Fibroblast of skin of left quadriceps (primary cell): ENCODE data around the gene MRC2.
A peak's percentile ranks its signal among the peaks of the same experiment; 100 is the strongest.
"Not testable (repeated sequence)": the region's sequence is repeated elsewhere in the genome, so short reads cannot be mapped to it uniquely, and the experiment has no call there.

Experiments
- DNase-seq, 2 experiments: peaks; one replicate each; pipeline ENCODE4 v3.0.0-alpha.2; 2013; ENCODE audit warnings: low read depth in 2 of 2

The MRC2 gene, protein sequence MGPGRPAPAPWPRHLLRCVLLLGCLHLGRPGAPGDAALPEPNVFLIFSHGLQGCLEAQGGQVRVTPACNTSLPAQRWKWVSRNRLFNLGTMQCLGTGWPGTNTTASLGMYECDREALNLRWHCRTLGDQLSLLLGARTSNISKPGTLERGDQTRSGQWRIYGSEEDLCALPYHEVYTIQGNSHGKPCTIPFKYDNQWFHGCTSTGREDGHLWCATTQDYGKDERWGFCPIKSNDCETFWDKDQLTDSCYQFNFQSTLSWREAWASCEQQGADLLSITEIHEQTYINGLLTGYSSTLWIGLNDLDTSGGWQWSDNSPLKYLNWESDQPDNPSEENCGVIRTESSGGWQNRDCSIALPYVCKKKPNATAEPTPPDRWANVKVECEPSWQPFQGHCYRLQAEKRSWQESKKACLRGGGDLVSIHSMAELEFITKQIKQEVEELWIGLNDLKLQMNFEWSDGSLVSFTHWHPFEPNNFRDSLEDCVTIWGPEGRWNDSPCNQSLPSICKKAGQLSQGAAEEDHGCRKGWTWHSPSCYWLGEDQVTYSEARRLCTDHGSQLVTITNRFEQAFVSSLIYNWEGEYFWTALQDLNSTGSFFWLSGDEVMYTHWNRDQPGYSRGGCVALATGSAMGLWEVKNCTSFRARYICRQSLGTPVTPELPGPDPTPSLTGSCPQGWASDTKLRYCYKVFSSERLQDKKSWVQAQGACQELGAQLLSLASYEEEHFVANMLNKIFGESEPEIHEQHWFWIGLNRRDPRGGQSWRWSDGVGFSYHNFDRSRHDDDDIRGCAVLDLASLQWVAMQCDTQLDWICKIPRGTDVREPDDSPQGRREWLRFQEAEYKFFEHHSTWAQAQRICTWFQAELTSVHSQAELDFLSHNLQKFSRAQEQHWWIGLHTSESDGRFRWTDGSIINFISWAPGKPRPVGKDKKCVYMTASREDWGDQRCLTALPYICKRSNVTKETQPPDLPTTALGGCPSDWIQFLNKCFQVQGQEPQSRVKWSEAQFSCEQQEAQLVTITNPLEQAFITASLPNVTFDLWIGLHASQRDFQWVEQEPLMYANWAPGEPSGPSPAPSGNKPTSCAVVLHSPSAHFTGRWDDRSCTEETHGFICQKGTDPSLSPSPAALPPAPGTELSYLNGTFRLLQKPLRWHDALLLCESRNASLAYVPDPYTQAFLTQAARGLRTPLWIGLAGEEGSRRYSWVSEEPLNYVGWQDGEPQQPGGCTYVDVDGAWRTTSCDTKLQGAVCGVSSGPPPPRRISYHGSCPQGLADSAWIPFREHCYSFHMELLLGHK (N-terminal part only)

DNA sequence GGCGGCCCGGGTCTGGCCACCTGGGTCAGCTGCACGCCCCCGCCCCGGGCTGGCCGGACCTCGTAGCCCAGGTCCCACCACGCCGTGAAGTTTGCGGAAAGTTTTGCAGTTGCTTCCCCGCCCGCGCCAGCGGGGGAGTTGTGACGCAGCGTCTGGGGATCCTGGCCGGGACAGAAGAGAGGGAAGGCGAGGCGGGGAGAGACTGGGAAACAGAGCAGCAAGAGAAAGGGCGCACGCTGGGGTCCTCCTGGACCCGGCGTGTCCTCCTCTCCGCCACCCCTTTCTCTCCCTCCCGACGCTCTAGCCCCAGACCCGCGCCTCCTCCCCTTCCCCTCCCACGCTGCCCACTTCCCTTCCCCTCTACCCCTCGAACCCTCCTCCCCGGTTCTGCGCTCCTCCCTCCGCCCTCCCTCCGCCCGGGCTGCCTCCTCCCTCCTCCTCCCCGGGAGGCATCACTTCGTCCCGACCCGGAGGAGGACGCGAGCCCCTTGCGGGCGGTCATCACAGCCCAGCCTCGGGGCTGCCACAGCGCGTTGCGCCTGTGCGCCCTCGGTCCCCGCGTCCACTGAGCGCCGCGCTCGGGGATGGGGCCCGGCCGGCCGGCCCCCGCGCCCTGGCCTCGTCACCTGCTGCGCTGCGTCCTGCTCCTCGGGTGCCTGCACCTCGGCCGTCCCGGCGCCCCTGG is at the start of gene MRC2:
MRC2 (plus strand) TSS at position 452 of the 685 bp plus-strand sequence; CDS start at position 585, 133 bp downstream.
- peak; percentile 52 to 56 for DNase-seq

DNA sequence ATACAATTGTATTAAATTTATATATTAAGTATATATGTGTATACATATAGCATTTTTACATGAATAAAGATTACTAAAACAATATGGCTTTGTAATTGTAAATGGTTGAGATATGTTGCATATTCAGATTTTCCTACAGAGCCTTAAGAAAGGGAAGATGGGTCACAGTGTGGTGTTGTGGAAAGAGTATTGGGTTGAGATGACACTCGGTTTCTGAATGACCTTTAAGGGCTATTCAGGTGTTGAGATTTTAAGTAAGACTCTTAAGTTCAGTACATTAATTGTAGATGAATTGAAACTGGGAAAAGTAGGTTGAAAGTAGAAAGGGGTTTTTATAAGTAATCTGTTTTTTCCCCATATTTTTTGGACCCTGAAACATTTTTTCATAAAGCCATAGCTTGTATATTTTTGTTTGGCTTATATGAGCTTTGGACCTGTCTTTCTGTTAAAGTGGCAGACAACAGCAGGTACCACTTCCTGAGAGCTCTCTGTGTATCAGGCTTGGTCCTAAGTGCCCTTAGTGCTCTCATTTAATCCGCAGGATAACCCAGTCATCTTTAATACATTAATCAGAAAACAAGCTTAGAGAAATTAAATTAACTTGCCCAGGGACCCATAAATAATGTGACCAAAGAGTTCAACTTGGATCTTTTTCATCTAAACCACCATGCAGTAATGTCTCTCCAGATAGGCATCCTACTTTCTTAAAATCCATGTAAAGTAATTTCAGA is 48.5 kb upstream of the MRC2 start:
- DNase-seq = no peak

DNA sequence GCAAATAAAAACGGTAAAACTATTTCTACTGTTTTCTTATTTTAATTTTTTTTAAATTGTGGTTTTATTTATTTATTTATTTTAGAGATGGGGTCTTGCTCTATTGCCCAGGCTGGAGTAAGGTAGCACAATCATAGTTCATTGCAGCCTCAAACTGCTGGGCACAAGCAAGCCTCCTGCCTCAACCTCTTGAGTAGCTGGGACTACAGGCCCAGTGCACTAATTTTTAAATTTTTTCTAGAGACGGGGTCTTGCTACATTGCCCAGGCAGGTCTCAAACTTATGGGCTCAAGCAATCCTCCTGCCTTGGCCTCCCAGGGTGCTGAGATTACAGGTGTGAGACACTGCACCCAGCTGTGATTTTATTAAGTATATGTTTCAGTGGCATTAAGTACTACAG is 46.5 kb upstream of the MRC2 start:
- DNase-seq = no peak

DNA sequence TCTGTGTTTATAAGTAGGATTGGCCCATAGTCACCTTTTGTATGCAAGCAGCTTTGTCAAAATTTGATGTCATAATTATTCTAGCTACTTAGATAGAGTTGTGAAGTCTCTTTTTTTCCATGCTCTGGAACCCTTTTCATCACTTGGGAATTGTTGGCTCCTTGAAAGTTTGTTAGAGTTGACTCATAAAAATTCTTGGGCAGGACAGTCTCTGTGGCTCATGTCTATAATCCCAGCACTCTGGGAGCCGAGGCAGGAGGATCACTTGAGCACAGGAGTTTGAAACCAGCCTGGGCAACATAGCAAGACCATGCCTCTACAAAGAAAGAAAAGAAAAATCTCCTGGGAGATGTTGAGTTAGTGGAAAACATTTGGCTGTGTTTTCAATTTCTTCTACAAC is 45.7 kb upstream of the MRC2 start:
- DNase-seq = no peak

DNA sequence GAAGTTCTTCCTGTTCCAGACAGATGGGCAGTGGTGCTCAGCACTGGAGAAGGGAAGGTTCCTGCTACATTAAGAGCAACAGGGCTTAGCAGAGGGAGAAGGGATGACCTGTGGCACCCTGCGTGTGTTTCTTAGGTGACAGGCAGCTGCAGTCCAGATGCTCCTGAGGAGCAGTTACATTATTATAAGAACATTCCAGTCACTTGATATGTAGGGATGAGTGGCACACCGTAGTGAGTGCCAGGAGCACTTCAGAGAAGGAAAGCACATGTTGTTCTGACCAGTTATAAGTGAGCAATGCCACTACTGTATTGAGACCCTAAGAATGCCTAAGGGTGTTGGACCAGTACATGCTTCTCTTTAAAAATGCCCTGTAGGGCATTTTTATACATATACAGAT is 39.9 kb upstream of the MRC2 start:
- no peak for DNase-seq

DNA sequence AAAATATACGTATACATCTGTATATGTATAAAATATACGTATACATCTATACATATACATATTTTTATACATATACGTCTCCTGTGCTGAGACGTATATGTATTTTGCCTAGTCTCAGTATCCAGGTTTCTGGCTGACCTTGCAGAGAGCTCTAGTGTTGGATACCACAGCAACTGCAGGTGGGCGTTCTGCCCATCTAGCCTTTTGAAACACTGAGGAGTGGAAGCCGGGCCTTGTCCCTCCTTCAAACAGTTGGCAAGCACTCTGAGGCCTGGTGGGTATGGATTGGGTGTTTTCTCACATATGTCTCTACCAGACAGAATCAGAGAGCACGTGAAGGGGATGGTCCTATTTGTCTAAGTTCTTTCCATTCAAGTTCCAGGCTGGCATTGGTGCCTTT is 39.4 kb upstream of the MRC2 start:
- DNase-seq = no peak

DNA sequence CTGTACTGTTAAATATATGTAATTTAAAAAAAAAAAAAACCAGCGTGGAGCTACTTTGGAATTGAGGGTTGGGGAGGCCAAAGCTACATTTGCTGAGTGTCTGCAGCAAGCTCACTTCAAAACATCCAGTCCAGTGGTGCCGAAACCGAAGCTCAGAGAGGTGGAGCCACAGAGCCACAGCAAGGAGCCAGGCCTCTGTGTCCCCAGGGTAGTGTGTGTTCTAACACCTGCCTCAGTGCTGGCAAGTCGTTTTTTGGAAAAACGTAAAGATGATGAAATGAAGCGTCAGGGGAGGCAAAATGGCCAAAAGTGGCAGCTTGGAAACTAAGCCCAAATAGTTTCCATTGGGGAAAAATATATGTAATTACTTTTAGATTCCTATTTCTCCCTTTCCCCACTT is 36.1 kb upstream of the MRC2 start:
- DNase-seq = no peak

DNA sequence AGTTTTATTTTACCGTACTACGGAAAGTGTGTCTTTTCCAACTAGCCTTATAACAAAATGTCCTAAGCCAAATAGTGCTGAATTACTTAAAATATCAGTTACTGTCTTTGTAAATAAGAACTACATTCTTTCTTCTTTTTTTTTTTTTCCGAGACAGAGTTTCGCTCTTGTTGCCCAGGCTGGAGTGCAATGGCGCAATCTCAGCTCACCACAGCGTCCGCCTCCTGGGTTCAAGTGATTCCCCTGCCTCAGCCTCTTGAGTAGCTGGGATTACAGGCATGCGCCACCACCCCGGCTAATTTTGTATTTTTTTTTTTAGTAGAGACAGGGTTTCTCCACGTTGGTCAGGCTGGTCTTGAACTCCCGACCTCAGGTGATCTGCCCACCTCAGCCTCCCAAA is 35.6 kb upstream of the MRC2 start:
- not testable (repeated sequence) for DNase-seq

DNA sequence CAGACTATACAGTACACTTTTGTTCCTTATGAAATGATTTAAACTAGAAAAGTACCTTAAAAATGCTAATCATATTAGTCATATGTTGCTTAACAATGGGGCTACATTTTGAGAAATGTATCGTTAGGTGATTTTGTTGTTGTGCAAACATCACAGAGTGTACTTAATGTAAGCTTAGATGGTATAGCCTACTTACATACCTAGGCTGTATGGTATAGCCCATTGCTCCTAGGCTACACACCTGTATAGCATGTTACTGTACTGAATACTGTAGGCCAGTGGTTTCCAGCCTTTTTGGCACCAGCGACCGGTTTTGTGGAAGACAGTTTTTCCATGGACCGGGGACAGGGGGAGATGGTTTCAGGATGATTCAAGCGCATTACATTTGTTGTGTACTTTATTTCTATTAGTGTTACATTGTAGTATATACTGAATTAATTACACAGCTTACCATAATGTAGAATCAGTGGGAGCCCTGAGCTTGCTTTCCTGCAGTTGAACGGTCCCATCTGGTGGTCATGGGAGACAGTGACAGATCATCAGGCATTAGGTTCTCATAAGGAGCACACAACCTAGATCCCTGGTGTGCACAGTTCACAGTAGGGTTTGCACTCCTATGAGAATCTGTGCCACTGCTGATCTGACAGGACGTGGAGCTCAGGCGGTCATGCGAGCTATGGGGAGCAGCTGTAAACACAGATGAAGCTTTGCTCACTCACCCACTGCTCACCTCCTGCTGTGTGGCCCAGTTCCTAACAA is 35.0 kb upstream of the MRC2 start:
- DNase-seq = no peak

DNA sequence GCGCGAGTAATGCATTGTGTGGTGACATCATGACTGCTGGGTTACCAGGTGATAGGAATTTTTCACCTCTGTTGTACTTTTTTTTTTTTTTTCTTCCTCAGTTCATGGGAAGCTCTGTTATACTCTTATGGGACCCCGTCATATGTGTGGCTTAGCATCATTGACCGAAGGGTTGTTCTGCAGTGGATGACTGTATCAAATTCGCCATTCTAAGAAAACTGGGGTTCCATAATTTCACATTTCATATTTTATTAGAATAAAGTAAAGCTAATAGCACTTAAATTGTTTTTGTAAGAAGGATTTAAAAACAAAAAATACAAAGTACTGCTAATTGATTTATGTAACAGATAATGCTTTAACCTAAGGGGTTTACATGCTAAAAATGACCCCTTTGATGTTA is 32.0 kb upstream of the MRC2 start:
- DNase-seq = no peak

DNA sequence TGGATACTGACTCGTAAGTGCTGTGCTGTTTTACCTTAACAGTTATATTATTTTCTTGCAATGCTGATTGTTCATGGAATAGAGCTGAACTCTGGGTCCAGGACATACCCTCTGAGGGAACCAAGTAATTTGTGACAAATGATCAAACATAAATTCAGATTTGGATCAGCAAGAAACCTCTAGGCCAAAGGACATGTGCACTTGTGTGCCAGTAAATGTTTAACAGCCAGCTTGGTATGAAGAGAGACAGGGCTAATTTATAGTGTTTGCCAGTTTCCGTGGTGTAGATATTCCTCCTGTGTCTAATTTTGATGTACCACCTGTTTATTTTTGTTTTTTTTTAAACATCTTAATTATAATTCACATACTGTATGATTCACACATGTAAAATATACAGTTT is 30.8 kb upstream of the MRC2 start:
- DNase-seq = no peak

DNA sequence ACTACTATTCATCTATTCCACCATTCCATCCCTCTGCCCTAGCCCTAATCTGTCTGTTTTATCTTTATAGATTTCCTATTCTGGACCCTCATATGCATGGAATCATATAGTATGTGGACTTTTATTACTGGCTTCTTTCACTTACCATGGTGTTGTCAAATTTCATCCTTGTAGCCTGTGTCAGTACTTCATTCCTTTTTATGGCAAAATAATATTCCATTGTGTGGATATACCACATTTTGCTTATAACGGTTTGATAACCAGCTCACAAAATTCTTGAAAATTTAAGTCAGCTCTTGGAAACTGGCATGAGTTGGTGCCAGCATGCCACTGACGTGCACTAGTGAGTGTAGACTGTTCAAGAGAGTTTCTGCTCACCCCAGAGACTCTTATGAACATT is 30.3 kb upstream of the MRC2 start:
- DNase-seq = no peak

DNA sequence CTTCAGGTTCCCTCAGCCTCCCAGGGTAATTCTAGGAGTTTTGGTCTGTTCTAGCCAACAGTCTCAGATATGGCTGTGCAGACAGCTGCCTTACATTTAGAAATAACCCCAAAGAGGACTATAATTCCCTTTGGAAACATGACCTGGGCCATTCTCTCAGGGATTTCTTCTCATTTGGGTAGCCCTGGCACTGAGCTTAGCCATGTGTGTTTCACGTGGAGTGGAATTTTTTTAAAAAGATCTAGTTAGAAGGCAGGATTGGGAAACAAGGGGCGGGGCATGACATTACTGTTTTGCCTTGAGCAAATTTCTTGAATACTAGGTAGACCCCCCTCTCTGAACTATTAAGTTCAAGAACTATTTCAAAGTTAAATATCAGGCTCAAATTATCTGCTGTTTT is 29.6 kb upstream of the MRC2 start:
- peak in 1 of 2 experiments; percentile 9 for DNase-seq

DNA sequence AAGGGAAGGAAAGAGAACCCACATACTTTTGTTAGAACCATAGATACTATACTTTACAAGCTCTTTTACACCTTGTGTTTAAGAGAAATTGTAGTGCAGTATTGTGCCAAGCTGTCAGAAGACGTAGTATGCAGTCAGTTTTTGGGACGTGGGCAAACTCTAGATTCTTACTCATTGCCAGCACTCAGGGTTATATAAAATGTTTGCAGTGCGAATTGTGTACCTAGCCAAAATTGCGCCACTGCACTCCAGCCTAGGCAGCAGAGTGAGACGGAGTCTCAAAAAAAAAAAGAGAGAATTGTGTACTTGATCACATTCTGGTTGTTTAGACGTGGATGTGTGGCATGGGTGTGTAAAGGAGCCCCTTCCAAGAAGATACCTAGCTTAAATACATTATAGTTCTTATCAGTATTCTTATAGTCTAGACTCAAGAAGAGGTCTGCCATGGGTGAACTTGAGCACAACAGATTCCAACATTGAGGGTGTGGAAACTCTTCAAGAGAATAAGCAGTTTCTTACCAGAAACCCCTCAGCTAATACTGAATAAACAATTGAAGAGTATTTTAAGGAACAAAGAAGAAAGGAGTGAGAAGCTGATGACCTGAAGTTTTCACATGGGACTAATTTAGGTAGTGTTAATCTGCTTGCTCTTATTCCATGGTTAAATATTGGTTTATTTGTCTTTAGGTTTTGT is 27.4 kb upstream of the MRC2 start:
- DNase-seq = no peak

DNA sequence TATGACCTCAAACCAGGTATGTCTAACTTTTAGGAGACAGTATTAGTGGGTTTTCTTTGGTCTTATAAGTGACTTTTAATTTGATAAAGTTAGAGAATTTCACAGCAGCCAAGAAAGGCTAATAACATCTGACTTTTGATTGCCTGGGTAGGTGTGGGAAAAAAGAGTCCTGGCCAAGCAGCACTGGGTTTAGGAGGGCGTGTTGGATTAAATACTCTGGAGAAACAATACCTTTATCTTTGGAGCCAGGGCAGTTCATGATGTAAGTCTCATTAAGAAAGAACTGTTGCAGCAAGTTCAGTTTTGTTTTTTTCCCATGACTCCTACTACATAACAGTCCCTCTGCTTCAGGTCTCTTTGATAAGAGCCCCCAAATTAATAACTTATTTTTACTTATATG is 26.7 kb upstream of the MRC2 start:
- DNase-seq = no peak

DNA sequence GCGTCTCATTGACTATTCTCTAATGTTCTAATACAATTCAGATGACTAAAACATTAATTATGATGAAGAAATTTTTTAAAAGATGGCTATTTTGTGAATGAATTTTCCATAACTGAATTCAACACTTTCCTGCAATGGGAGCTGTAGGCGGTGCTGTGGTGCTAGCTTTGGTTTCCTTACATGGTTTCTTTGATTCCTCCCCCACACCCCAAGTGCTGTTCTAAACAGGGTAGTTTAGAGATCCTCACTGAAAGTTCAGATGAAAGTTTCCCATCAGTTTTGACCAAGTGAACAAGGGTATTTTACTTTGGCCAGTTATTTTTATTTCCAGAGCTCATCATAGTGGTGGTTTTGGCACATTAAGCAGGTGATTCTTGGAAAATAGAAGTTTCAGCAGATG is 26.0 kb upstream of the MRC2 start:
- DNase-seq = no peak

DNA sequence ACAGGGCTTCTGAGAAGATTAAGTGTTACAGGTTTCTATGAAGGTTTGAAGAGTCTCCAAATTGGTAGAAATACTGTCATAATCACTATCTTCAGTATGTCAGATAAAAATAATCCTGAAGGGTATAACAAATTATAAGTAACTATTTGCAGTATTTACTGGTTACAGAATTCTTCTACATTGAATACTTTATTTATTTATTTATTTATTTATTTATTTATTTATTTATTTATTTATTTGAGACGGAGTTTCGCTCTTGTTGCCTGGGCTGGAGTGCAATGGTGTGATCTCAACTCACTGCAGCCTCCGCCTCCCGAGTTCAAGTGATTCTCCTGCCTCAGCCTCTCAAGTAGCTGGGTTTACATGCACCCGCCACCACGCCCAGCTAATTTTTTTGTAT is 23.7 kb upstream of the MRC2 start:
- DNase-seq = not testable (repeated sequence)

DNA sequence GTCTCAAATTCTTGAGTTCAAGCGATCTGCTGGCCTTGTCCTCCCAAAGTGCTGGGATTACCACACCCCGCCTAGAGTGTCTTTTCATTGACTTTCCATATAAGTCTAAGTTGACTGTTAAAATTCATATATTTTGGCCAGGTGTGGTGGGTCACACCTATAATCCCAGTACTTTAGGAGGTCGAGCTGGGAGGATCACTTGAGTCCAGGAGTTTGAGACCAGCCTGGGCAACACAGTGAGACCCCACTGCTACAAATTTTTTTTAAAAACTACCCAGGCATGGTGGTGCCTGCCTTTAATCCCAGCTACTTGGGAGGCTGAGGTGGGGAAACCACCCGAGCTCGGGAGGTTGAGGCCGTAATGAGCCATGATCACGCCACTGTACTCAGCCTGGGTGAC is 21.9 kb upstream of the MRC2 start:
- no peak for DNase-seq

DNA sequence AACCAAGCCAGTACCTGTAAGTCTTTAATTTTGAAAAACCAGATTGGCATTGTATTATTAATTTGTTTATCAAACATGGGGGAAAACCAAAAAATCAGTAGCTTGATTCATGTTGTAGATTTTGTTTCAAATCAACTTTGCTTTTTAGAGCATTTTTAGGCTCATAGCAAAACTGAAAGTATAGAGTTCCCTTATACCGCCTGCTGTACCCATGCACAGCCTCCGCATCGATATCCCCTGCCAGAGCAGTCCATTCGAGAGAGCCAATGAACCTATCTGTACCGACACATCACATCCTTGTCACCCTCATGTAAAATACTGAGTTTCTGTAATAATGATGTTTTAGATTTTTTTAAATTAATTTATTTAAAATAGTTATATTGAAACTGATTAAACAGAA is 16.2 kb upstream of the MRC2 start:
- DNase-seq = no peak

DNA sequence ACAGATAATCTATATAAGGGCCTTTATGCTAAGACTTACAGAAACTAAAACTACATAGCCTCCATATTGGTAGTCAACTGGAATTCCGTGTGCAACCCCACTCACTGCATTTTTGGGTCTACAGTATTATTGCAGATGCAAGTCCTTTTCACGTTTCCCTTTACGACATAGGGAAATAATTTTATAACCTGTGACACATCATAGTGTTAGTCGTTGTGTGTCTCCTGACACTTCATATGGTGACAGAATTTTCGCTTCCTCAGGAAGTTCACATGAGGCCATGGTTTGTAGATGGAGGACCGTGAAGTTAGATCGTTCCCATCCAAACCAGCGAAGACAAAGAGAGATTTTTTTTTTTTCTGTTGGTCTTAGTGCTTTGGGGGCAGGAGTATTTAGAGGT is 15.7 kb upstream of the MRC2 start:
- no peak for DNase-seq
